GM19397 (cell line): ENCODE results near the gene HSPA12B.

Source experiments
- ATAC-seq: cut with Tn5 transposase; IDR thresholded peaks from one replicate; pipeline ENCODE4 v1.9.1; 2021; ENCODE audit warnings: mild to moderate bottlenecking, moderate library complexity; ENCODE audit not compliant: unreplicated experiment

The HSPA12B gene

GRCh38 chr20:3732327-3733118 lies at the start of gene HSPA12B:
Gene HSPA12B, plus strand, starts transcription at chr20:3732685. Its CDS starts 5,990 bp downstream, at chr20:3738675.
- no peak for ATAC-seq

DNA sequence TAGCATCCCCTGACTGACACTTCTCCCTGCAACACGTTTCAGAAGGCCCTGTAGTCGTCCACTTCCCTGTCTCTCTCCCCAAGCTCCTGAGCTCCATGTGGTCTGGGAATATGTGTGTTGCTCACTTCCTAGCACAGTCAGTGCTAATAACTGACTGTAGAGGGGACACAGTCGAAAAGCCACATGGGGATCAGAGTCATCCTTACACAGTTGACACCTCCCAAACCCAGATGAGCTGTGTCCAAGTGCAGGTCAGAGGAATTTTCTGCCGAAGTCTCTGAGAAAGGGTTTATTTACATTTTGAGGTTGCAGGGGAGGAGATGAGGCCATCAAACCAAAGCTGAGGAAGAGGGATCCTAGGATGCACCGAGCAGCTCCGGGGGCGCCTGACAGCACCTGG lies 47.1 kb upstream of the HSPA12B start:
- no peak for ATAC-seq

- ATAC-seq, result no peak
Observed at GRCh38 chr20:3686421-3686820, 46.1 kb upstream of the HSPA12B start.

DNA sequence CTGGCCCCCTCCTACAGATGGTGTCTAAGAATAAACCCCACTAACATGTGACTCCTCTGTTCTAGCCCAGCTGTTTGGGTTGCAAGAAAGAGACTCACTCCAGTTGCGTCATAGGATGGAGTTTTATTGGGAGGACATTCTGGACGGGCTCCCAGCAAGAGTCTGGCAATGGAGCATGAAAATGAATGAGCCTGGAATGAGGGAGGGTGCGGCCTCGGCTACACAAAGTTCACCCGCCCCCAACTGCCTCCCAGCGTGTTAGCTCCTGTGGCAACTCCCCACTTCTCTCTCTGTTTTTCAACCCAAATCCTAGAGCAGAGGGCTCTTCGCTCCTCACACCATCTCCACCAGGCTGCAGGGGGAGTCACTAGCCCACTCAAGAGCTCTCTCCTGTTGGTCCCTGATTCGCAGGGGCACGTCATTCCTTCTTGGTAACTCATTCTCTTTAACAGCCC lies 45.6 kb upstream of the HSPA12B start:
- ATAC-seq, result no peak

- ATAC-seq, result no peak
Observed at GRCh38 chr20:3687655-3688054, 44.8 kb upstream of the HSPA12B start.

DNA sequence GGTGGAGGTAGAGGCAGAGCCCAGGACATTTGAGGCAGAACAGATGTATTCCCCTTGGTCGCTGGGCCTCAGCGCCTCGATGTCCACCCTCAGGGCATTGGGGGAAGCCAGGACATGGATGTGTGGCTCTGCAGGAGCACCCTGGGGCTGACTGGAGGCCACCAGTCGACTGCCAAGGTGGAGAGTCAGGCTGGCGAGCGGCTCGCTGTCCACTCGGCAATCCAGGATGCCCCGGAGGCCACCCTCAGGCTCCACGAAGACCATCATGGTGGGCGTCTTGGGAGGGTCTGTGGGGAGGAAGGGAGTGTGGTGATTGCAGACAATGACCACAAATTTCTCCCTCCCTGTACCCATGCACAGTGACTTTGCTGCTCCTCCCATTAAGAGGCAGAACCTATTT lies 42.5 kb upstream of the HSPA12B start:
- no peak for ATAC-seq

DNA sequence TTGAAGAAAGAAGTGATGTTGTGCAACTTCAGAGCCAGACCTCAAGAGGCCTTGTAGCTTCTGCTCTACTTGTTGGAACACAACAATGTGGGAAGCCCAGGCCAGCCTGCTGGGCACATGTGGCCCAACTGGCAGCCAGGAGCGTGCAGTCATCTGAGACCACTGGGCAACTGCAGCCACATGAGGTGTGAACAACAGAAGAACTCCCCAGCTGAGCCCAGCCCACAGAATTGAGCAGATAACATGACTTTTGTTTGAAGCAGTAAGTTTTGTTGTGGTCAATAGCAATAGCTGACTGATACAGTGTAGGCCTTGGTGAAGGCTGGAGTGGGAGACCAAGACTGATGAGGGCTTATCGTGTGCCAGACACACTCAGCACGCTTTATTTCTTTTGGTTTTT lies 42.1 kb upstream of the HSPA12B start:
- no peak for ATAC-seq

- no peak for ATAC-seq
Observed at GRCh38 chr20:3691306-3691705, 41.2 kb upstream of the HSPA12B start.

GRCh38 chr20:3691897-3692296 lies 40.6 kb upstream of the HSPA12B start:
- ATAC-seq, result no peak

GRCh38 chr20:3692706-3693294 lies 39.7 kb upstream of the HSPA12B start:
- no peak for ATAC-seq

DNA sequence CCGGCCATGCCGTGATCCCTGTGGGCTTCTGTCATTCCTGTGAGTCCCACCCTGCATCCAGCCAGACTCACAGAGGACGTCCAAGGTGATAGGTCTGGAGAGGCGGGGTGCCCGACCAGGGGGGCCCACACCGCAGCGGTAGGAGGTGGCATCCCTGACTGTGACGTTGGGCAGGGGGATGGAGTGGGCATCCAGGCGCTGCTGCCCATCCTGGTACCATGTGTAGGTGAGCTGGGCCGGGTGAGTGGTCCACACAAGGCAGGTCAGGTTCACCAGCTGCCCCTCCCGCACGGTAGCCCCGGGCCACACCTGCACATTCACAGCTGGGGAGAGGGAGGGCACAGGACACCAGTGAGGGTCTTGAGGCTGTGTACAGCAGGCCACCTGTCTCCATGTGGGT lies 39.1 kb upstream of the HSPA12B start:
- no peak for ATAC-seq

GRCh38 chr20:3694864-3695263 lies 37.6 kb upstream of the HSPA12B start:
- ATAC-seq, result no peak

- ATAC-seq, result no peak
Observed at GRCh38 chr20:3696200-3696599, 36.3 kb upstream of the HSPA12B start.

GRCh38 chr20:3696745-3697587 lies 35.5 kb upstream of the HSPA12B start:
- ATAC-seq, result no peak

GRCh38 chr20:3697588-3698305 lies 34.7 kb upstream of the HSPA12B start:
- no peak for ATAC-seq

DNA sequence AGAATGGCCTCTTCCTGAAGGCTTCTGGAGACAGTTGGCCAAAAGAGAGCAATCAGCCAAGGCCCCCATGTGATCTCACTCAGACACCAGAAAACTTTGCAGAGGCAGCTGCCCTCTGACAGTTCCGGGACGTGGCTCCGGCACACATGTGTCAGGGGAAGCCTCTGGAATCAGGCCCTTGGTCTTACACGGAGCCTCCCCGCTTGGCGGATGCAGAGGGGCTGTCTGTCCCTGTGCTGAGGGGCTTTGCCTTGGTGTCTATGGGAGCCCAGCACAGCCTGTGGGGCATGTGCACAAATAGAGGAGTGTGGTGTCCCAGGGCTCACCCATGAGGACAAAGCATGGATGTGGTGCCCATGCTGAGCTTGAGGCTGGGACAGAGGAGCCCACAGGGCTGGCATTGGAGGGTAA lies 33.9 kb upstream of the HSPA12B start:
- no peak for ATAC-seq

DNA sequence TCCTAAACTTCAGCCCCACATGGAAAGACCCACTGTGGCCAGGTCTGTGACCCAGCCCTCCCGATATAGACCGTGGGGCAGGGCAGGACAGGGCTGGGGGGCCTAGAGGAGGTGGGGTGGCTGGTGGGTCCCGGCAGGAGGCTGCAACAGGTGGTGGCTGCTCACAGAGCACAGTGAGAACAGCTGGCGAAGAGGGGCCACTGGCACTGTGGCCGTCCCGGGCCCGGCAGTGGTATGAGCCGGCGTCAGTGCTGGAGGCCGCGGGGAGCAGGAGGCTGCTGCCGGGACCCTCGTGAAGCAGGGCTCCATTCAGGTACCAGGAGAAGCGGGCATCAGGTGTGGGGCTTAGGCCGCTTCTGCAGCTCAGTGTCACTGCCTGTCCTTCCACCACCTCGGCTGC lies 33.4 kb upstream of the HSPA12B start:
- ATAC-seq, result no peak

DNA sequence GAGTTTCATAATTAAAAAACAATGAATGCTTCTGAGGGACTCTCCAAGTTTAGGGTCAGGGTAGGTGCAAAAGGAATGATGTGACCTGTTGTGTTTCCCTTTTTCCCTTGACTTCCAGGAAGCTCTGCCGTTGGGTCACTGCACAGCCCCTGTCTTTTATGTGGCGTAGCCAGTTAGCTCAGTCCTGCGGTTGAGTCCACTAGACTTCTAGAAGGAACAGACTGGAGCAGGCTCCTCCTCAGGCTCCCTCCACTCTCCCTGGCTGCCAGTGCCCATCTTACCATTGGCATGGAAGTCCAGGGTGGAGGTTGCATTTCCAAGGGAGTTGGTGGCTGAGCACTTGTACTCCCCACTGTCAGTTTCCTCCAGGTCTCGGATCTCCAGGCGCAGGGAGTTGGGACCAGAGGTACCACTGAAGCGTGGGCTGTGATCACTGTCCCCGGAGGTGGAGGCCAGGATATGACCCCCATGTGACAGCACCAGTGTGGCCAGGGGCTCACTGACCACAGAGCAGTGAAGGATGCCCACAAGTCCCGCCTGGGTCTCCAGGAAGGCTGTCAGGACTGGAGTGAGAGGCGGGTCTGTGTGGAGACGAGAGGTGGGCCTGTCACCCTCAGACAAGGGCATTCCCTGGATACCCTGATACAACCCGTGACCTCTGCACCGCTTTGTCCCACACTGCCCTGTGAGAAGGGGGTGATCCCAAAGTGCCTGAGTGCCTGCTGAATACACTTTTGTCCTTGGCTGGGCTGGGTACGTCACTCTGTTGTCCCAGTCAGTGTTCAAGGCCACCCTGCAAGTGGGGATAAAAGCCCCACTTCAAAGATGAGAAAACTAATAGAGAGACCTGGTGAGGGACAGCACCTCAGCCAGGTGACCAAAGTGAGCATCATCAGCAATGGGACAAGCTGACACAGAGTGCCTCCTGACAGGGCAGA lies 31.2 kb upstream of the HSPA12B start:
- no peak for ATAC-seq

DNA sequence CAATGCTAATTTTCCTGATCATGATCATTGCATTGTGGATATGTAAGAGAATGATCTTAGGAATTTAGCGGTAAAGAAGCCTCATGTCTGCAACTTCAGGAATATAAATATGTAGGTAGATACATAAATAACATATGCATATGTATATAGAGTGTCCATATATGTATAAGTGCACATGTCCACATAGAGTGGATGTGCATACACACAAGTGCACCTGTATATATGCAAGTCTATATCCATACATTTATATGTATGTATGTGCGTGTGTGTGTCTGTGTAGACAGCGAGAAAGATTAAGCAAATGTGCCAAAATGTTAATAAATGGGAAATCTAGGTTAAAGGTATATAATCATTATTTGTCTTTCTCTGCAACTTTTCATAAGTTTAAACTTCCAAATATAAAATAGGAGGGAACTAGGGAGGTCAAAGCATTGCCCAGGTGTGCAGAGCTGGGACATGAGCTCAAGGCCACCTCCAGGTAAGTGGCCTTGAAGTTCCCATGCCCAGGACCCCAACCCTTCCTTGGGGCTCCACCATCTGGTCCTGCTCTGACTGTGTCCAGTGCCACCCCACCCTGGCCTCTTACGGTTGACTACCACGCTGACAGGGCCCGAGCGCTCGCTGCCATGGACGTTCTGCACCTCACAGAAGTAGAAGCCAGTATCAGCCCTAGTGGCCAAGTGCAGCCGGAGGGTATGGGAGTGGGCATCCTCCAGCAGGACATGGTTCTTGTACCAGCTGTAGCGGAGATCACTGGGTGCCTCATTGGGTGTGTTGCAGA lies 29.7 kb upstream of the HSPA12B start:
- ATAC-seq, result no peak
